ENCODE measurements around the gene CELF3. TPM values are rescaled to one million over a fixed set of nuclear protein-coding genes. Genes with fewer than 3 reads are reported as not detected.

The CELF3 gene
- total and polyA plus RNA-seq, 2 of the 13 experiments (the other 11 are each of a cell fraction or from before 2014, with no cell fraction given): not detected

GRCh38 chr1:151713874-151714273 is 2.7 kb downstream of the CELF3 start:
- POLR2A ChIA-PET: no interaction called here
- Histone ChIP-seq H3K79me2 (ENCODE audit: insufficient read depth, low read length) (no peaks in the 10 kb centered on the region), H3K9me3 (ENCODE audit: low read length) (no peaks in the 10 kb centered on the region), H3K27me3 (ENCODE audit: control insufficient read depth in 1 of 2, insufficient read depth in 2 of 2, low read length in 2 of 2) (peaks cover 0 to 23% of the 10 kb centered on the region in 2 experiments; a peak in 3 of 5 replicates), H3K9ac (ENCODE audit: insufficient read depth, low read depth, low read length) (no peak overlapping the region), H2AFZ (ENCODE audit: low read length) (no peak overlapping the region), H3K36me3 (replicated peaks in 1 of 2; ENCODE audit: control insufficient read depth in 1 of 2, insufficient read depth in 2 of 2, low read length in 2 of 2) (no peaks in the 10 kb centered on the region), H4K20me1 (ENCODE audit: insufficient read depth, low read length) (no peaks in the 10 kb centered on the region), H3K27ac (ENCODE audit: extremely low read length, insufficient read depth, low read length) (no peak overlapping the region), H3K4me1 (ENCODE audit: insufficient read depth, low read length) (peaks cover 48% of the 10 kb centered on the region), H3K4me3 (replicated peaks in 1 of 3; ENCODE audit: insufficient read depth in 1 of 3, low read depth in 2 of 3, low read length in 3 of 3) (no peak overlapping the region), H3K4me2 (ENCODE audit: low read depth, low read length) (no peak overlapping the region)
- intact Hi-C loops (cut with micrococcal nuclease; ENCODE audit: unreplicated experiment): no loop called here
- FAIRE-seq (no peak), DNase-seq (ENCODE audit: low spot score) (no peak), ATAC-seq (no peak)
- WGBS (ENCODE audit: low lambda C conversion rate): 40% methylated on average over 2 of the region's 2 CpGs
- CTCF ChIA-PET (ENCODE audit: low intra/inter-chr PET ratio, low total read pairs): no interaction called here
- no peak for TF ChIP-seq ARID5B (CRISPR knock-in tag; IDR thresholded peaks at IDR 0.05)
- no peak for TF ChIP-seq ZNF75D (CRISPR knock-in tag; IDR thresholded peaks at IDR 0.05; ENCODE audit: borderline replicate concordance)
- no peak for TF ChIP-seq ZNF619 (CRISPR knock-in tag; IDR thresholded peaks at IDR 0.05)
- TF ChIP-seq ZSCAN25 (CRISPR knock-in tag; IDR thresholded peaks at IDR 0.05): no peak
- TF ChIP-seq ZNF296 (CRISPR knock-in tag; conservative IDR thresholded peaks at IDR 0.05): no peak
- no peak for TF ChIP-seq XBP1 (CRISPR knock-in tag; IDR thresholded peaks at IDR 0.05)
- no peak for TF ChIP-seq CHCHD3 (CRISPR knock-in tag; IDR thresholded peaks at IDR 0.05)
- TF ChIP-seq ZNF3 (CRISPR knock-in tag; IDR thresholded peaks at IDR 0.05): no peak
- TF ChIP-seq ZNF792 (CRISPR knock-in tag; IDR thresholded peaks at IDR 0.05): no peak
- TF ChIP-seq XRCC5 (optimal IDR thresholded peaks at IDR 0.05; ENCODE audit: low read length): no peak
- no peak for TF ChIP-seq ZNF546 (CRISPR knock-in tag; conservative IDR thresholded peaks at IDR 0.05)
- no peak for TF ChIP-seq DR1 (CRISPR knock-in tag; IDR thresholded peaks at IDR 0.05)
- no peak for TF ChIP-seq FOXM1 (CRISPR knock-in tag; IDR thresholded peaks at IDR 0.05)
- TF ChIP-seq THAP9 (CRISPR knock-in tag; IDR thresholded peaks at IDR 0.05; ENCODE audit: borderline replicate concordance): no peak
- no peak for TF ChIP-seq ZNF138 (CRISPR knock-in tag; IDR thresholded peaks at IDR 0.05; ENCODE audit: low read depth)
- TF ChIP-seq RBAK (CRISPR knock-in tag; IDR thresholded peaks at IDR 0.05): no peak
- TF ChIP-seq ZBTB26 (CRISPR knock-in tag; IDR thresholded peaks at IDR 0.05; ENCODE audit: borderline replicate concordance): no peak
- BruUV-seq (replicated peaks): no TSS peak
- in situ Hi-C loops (cut with HindIII; ENCODE audit: extremely low pct_ligation_motif_present, low pct_unique_long_range_greater_than_20kb): loop anchor here (10.0 kb wide), 1 partner anchor 121 kb away; the partner anchor contains the start of genes C2CD4D and RORC
